NCI-H2196 treated with DMSO at 0.1 percent for 48 hours (cell line): ENCODE data around the gene MEX3C.

Experiments
- DNase-seq: peaks from one replicate; lab custom pipeline; 2025; ENCODE audit not compliant: unreplicated experiment; lab: John Stamatoyannopoulos, UW

Gene MEX3C

GRCh38 chr18:51154431-51155063 is 42.9 kb downstream of the MEX3C start:
- DNase-seq: no peak

- DNase-seq: no peak
These were observed 43.7 kb downstream of the MEX3C start for GRCh38 chr18:51153659-51154371.

- DNase-seq: no peak
These were observed 45.6 kb downstream of the MEX3C start for GRCh38 chr18:51151568-51152511.

GRCh38 chr18:51151185-51151567 is 46.3 kb downstream of the MEX3C start:
- no peak for DNase-seq

GRCh38 chr18:51150113-51150700 is 47.3 kb downstream of the MEX3C start:
- no peak for DNase-seq

- no peak for DNase-seq
These were observed 47.8 kb downstream of the MEX3C start for GRCh38 chr18:51149670-51150069.

- DNase-seq: no peak
These were observed 50.6 kb downstream of the MEX3C start for GRCh38 chr18:51146909-51147308.

- DNase-seq: no peak
These were observed 58.5 kb downstream of the MEX3C start for GRCh38 chr18:51138936-51139335.

GRCh38 chr18:51137891-51138290 is 59.6 kb downstream of the MEX3C start:
- no peak for DNase-seq

GRCh38 chr18:51137026-51137729 is 60.3 kb downstream of the MEX3C start:
- no peak for DNase-seq

- no peak for DNase-seq
These were observed 61.7 kb downstream of the MEX3C start for GRCh38 chr18:51135795-51136194.

- no peak for DNase-seq
These were observed 62.1 kb downstream of the MEX3C start for GRCh38 chr18:51135364-51135763.

GRCh38 chr18:51134721-51135120 is 62.8 kb downstream of the MEX3C start:
- no peak for DNase-seq

GRCh38 chr18:51133580-51134160 is 63.8 kb downstream of the MEX3C start:
- DNase-seq: no peak

GRCh38 chr18:51132256-51132935 is 65.1 kb downstream of the MEX3C start:
- no peak for DNase-seq

- DNase-seq: no peak
These were observed 68.9 kb downstream of the MEX3C start for GRCh38 chr18:51128533-51128932.

GRCh38 chr18:51127664-51128063 is 69.8 kb downstream of the MEX3C start:
- DNase-seq: no peak

GRCh38 chr18:51125976-51126375 is 71.5 kb downstream of the MEX3C start:
- DNase-seq: no peak
